Stimulated activated naive CD4-positive, alpha-beta T cell treated with Interleukin-2 at 50 U/mL for 16 hours (primary cell): ENCODE data around the gene HAUS3.
"Not testable (repeated sequence)": the region's sequence is repeated elsewhere in the genome, so short reads cannot be mapped to it uniquely, and the experiment has no call there.

ENCODE experiments used
- DNase-seq: peaks from one replicate; lab custom pipeline; 2025; lab: John Stamatoyannopoulos, UW

Gene HAUS3

DNA sequence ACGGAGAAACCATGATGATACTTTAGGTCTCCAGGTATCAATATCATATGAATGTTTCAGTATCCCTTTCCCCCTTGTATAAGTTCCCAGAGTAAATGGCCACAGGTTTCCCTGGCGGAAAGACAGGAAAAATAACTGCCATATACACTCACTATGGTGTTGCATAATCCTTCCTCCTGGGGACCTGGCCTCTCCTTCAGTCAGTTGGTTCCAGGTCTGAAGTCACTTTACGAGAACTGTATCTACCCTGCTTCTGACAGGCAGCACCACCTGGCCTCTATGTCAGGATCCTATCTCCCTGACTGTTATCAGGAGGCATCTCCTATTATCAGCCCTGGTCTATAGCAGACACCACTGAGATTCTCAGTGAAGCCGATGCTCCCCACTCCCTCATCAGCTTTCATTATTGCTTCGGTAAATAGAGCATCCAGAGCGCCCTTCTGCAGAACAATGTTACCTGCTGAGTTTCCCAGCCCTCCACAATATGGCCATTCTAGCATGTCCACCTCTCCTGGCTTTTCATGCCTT, 22.6 kb downstream of the HAUS3 start:
- DNase-seq: no peak

DNA sequence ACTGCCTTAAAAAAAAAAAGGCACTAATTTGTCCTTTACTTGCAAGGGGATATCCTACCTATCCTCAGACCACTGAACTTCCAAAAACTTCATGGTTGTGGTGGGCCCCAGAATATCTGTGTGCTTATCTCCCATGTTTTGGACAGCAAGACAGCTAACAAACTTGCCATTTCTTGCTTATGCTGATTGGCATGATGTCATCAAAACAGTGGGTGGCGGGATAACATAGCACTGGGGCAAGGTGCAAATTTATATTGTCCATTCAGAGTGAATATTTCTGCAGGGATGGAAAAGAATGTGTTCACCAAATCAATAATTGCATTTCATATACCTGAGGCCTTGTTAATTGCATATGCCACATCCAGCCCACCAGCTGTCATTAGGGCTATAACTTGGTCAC, 23.5 kb downstream of the HAUS3 start:
- no peak for DNase-seq

DNA sequence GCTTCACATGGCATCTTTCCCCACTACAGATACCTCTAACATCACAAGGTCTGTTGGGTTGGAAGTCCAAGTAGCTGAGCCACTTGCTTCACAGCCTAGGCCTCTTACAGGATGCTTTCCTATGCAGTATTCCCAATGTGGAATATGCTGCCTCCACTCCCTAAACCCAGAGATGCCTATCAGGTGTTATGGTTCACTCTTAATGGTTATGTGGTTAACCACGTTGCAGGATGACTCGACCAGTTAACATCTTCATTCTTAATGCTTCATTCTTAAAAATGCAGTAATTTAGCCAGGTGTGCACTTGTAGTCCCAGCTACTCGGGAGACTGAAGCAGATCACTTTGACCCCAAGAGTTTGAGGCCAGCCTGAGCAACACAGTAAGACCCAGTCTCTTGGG, 24.2 kb downstream of the HAUS3 start:
- DNase-seq: no peak

DNA sequence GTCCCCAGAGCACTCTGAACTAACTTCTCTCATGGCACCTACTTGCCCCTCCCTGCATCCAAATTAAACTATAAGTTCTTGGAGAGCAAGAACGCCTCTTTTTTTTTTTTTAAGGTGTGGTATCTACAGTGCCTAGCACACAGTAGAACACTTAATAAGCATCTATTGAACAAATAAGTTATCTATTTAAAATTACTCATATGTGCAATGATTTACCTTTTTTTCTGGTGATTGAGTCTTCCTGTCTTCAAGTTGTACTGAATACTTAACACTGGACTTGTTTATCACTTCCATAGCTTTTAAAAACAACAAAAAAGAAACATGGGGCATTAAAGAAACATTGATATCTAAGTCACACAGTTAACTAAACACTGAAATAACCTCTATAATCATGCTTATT, 29.1 kb downstream of the HAUS3 start:
- no peak for DNase-seq

DNA sequence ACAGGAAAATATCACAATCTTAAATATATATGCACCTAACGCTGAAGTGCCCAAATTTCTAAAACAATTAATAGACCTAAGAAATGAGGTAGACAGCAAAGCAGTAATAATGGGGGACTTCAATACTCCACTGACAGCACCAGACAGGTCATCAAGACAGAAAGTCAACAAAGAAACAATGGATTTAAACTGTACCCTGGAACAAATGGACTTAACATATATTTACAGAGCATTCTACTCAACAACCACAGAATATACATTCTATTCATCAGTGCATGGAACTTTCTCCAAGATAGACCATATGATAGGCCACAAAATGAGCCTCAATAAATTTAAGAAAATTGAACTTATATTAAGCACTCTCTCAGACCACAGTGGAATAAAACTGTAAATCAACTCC, 39.1 kb downstream of the HAUS3 start:
- DNase-seq: not testable (repeated sequence)

DNA sequence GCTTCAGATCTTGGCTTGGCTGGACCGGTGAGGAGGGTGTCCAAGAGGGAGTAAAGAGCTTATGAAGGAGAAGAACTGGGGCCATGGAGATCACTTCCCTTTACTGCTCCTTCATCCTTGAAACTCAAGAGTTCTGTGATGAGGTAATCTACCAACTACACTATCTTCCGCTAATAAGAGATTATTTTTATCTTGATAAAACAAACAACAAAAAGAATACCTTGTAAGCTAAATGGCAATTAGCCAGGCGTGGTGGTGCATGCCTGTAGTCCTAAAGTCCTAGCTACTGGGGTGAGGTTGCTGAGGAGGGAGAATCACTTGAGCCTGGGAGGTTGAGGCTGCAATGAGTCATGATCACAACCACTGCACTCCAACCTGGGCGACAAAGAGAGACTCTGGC, 47.4 kb downstream of the HAUS3 start:
- DNase-seq: no peak

DNA sequence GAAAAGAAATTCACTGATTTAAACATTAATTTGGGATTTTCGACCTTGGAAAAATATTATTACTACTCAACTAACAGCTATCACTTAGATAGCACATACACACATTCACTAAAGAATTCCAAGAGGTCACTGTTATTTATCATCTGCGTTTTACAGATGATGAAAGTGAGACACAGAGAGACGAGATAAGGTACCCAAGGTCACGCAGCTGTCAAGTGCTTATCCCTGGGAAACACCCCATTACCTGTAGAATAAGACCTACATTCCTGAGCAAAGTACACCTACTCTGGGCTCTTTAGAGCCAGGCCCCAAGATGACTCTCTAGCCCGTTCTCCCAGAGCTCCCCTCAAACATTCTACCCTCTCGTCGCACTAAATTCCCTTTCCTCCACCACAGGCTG, 48.6 kb downstream of the HAUS3 start:
- DNase-seq: no peak

DNA sequence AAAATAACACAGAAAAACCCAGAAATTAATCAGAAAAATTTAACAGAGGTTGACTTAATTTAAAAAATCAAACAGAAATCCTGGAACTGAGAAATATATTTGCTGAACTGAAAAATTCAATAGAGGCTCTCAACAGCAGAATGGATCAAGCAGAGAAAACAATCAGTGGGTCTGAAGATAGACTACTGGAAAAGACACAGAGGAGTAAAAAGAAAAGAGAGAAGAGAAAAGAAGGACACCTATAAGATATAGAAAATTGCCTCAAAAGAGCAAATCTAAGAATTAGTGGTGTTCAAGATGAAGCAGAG, 55.1 kb downstream of the HAUS3 start:
- DNase-seq: no peak

DNA sequence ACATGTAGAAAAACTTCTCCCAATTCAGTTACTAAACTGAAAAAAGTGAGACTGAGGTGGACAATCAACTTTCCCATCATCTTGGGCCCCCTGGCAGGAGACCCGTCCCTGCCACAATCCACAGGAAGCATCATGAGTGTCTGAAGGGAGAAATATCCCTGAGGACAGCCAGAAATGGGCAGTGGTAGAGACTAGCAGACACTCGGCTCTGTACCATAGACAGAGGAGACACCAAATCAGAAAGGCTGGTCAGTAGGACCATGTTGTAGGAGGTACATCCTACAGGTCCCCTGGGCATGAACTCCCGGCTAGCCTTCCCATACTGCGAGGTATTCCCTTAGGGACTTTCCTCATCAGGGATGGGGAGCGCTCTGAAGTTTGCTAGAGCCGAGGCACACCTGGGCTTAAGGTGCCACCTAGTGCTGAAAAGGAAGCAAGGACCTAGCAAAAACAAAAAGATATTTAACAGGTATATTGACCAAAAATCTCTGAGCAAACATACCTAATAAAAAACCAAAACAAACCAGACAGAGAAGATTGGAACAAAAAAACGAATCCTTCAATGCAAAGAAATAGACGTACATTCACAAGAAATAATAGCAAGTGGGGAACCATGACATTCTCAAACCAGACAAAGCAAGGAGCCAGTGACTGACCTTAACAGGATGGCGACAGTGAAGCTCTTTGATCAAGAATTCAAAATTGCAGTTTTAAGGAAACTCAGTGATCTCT, 55.6 kb downstream of the HAUS3 start:
- no peak for DNase-seq

DNA sequence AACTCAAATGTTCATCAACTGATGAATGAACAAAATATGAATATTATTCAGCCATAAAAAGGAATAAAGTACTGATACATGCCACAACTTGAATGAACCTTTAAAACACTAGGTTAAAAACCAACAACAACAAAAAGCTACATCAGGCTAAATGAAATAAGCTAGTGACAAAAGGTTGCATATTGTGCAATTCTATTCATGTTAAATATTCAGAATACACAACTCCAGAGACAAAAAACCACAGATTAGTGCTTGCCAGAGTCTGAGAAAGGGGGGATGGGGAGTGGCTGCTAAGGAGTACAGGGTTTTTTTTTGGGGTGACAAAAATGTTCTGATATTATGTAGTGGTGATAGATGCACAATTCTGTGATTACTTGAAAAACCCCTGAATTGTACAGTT, 58.5 kb downstream of the HAUS3 start:
- no peak for DNase-seq

DNA sequence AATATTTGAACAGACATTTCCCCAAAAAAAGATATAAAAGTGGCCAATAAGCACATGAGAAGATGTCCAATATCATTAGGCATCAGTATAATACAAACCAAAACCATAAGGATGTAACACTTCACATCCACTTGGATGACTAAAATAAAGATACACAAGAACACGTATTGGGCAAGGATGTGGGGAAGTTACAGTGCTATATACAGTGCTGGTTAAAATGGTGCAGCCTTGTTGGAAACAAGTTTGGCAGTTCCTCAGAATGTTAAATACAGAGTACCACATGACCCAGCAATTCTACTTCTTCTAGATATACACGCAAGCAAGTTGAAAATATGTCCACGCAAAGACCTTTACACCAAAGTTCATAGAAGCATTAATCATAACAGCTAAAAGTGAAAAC, 58.9 kb downstream of the HAUS3 start:
- DNase-seq: no peak

DNA sequence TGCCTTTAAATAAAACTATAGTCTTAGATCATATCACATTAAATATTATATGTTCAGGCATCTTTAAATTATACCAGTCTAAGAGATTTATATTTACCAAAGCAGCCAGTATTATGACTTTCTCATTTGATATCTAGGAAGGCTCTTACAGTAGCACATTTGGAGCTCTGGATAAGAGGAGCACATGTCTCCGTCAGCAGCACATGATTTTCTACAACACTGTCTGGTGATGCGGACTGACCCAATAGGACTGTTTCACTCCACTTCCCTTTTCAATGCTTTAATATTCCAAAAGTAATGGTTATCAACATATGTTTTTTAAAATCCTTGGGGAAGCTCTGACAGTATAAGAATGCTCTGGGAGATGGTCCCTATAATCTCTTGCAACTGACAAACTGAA, 61.5 kb downstream of the HAUS3 start:
- no peak for DNase-seq

DNA sequence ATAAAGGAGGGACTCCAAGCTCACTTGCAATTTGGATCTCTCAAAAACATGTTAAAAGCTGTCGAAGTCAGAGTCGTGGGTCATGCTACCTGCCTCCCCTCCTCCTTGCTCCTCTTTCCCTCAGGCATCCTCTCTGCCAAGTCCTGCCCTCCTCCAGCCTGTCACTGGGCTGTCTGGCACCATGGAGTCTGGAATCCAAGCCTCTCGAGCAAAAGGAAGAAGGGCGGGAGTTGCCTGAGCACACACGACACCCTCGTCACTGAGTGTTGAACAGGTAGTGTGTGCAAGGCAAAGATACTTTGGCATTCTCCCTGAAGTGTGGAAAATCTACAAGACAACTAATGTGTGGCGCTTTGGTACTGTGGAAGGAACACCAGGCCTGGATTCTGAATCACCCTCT, 62.2 kb downstream of the HAUS3 start:
- no peak for DNase-seq

DNA sequence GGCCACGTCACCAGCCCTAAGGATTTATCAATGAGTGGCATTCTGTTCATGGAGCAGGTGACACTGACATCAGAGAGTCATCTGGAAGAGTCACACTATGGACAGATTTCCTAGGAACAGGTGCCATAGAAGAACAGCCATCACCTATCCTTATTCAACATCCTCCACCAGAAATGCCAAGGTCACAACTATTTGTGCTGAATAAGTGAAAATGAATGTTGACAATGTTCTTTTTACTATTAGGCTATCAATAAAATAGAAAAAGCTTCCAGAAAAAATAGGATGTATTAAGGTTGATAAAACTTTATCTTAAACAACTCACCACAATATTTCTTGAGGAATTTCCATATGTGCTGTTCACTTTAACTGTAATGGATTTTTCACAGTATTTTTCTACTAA, 62.9 kb downstream of the HAUS3 start:
- DNase-seq: no peak
